ENCODE data around the gene ILK. TPM values are rescaled to one million over a fixed set of nuclear protein-coding genes. Genes with fewer than 3 reads are reported as not detected.

Gene ILK
- total and polyA plus RNA-seq, 10 of the 15 experiments (the other 5 are each of a cell fraction or from before 2014, with no cell fraction given), result 51.8 to 163 (median 92.0) TPM

DNA sequence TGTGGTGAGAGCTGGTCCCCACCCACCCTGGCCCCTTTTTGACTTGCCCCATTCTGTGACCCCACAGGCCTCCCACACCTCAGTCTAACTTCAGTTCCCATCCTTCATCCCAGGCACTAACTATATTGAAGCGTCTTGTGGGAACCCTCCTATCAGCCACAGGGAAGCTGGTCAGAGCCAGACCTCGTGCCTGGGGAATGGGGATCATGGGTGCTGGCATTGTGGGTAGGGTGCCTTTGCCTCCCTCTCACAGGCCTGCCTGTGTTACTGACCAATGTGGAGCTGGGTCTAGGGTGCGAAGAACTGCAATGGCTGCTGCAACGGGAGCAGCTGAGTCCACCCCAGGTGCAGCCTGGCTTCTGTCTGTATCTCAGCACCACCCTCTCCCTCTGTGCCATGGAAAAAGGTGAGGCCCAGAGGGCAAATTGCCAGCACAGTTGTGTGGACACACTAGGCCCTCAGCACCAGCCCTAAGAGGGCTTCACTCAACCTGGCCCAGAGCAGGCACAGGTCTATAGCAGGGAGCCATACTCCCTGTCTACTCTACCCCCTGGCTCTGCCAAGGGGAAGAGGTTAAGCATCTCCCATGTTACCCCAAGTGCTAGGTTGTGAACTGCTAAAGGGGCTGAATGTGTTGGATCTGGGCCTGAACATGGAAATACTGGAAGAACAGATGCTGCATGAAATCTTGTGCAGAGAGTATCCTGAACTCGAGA is 37.4 kb upstream of the ILK start:
- no peaks in the 10 kb centered on the region for H3K79me2 ChIP-seq (ENCODE audit: control insufficient read depth, insufficient read depth, low read length)
- SMC1A ChIA-PET (ENCODE audit: uncharacterized antibody, unreplicated experiment), result no interaction called here
- BruUV-seq (replicated peaks), result no TSS peak
- no peak overlapping the region for H2AFZ ChIP-seq (ENCODE audit: control insufficient read depth, low read depth, low read length)
- no peaks in the 10 kb centered on the region for H3K9me3 ChIP-seq (replicated peaks; ENCODE audit: control insufficient read depth, insufficient read depth, low read length)
- FAIRE-seq (no peak), ATAC-seq (no peak), DNase-seq (ENCODE audit: low read depth, low spot score) (no peak)
- no peaks in the 10 kb centered on the region for H3K4me1 ChIP-seq (ENCODE audit: control insufficient read depth, insufficient read depth, low read length)
- no peak overlapping the region for H3K27ac ChIP-seq (ENCODE audit: control insufficient read depth, insufficient read depth)
- H3K4me2 ChIP-seq (ENCODE audit: control insufficient read depth, insufficient read depth), result no peak overlapping the region
- RAD21 ChIA-PET (ENCODE audit: unreplicated experiment), result no interaction called here
- POLR2A ChIA-PET, result no interaction called here
- no peak overlapping the region for H3K4me3 ChIP-seq
- TF ChIP-seq KDM1A (IDR thresholded peaks at IDR 0.05; ENCODE audit: borderline replicate concordance) (no peak), CHD2 (IDR thresholded peaks at IDR 0.05; ENCODE audit: borderline replicate concordance, low read depth, low read length) (no peak), NFYB (IDR thresholded peaks at IDR 0.05; ENCODE audit: insufficient read depth, low read depth, low read length) (no peak), JUNB (IDR thresholded peaks at IDR 0.05) (no peak)
- TF ChIP-seq, protein P1, sequence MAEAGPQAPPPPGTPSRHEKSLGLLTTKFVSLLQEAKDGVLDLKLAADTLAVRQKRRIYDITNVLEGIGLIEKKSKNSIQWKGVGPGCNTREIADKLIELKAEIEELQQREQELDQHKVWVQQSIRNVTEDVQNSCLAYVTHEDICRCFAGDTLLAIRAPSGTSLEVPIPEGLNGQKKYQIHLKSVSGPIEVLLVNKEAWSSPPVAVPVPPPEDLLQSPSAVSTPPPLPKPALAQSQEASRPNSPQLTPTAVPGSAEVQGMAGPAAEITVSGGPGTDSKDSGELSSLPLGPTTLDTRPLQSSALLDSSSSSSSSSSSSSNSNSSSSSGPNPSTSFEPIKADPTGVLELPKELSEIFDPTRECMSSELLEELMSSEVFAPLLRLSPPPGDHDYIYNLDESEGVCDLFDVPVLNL (IDR thresholded peaks at IDR 0.05; ENCODE audit: low read depth, low read length), result no peak
- CTCF ChIA-PET, result no interaction called here
- in situ Hi-C loops (cut with MboI) (no loop called here), intact Hi-C loops (cut with micrococcal nuclease; ENCODE audit: unreplicated experiment) (no loop called here)
- H3K36me3 ChIP-seq (ENCODE audit: control insufficient read depth in 2 of 2, insufficient read depth in 2 of 2, low read length in 1 of 2), result peaks cover 0 to 1% of the 10 kb centered on the region in 2 experiments; a peak in 1 of 4 replicates
- no peaks in the 10 kb centered on the region for H3K27me3 ChIP-seq (replicated peaks in 1 of 2; ENCODE audit: control insufficient read depth in 2 of 2, insufficient read depth in 2 of 2, low read length in 1 of 2)
- 88% methylated on average over 5 of the region's 5 CpGs for WGBS (ENCODE audit: insufficient coverage, insufficient replicate concordance, low lambda C conversion rate, missing lambda C conversion rate)
- H4K20me1 ChIP-seq (ENCODE audit: control insufficient read depth, insufficient read depth), result no peaks in the 10 kb centered on the region
- no peak overlapping the region for H3K9ac ChIP-seq (ENCODE audit: control insufficient read depth, insufficient read depth, low read length)

Data from GM12878 (cell line).